Activated effector memory CD4-positive, alpha-beta T cell treated with anti-CD3 and anti-CD28 coated beads, Interleukin-2, amount 50 U/mL, for 16 hours (primary cell): ENCODE measurements around the gene CDKN1C.

Experiments
- DNase-seq: peaks from one replicate; pipeline ENCODE4 v3.0.0-alpha.2; 2020

Gene CDKN1C

DNA sequence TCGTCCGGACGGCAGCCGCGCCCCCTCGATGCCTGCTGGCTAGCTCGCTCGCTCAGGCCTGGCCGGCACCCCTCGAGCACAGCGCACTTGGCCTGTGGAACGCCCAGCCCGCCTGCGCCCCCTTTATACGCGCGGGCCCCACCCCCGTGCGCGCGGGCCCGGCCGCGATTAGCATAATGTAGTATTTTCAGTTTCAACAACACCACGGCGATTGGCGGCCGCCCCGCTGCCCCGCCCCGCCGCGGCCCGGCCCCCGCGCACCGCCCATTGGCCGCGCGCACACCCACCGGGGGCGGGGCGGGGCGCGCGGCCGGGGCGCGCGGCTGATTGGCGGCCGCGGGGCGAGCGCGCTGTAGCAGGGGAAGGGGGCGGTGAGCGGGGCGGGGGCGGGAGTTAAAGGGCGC lies at the start of gene CDKN1C:
Gene CDKN1C, minus strand, starts transcription at position 98 of the 404 bp plus-strand sequence. CDS start 319 bp downstream, outside the sequence.
- DNase-seq = peak; percentile 94

DNA sequence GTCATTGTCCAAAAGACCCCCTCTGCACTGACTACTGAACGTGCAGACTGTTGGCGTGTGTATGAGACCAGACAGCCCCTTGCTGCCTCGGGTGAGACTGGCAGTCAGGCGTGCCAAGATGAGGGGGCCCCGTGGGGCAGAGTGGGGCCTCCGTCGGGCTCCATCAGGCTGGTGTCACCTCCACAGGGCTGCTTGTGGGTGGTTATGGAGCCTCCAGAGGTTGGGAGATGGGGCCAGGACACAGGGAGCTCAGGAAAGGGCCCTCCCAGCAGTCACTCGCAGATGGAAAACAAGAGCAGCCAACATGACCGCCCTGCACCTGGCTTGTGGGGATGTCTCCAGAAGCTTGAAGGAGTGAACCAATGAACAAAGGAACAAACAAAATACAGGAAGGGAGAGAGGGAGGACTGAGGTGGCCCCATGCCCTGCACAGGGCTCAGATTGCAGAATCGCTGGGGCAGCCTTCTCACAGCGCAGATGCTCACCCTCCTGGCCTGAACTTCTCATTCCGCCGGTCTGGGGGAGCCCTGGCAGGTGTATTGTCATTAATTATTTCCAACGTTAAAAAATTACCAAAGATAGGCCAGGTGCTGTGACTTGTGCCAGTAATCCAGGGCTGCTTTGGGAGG lies 49.1 kb upstream of the CDKN1C start:
- no peak for DNase-seq

DNA sequence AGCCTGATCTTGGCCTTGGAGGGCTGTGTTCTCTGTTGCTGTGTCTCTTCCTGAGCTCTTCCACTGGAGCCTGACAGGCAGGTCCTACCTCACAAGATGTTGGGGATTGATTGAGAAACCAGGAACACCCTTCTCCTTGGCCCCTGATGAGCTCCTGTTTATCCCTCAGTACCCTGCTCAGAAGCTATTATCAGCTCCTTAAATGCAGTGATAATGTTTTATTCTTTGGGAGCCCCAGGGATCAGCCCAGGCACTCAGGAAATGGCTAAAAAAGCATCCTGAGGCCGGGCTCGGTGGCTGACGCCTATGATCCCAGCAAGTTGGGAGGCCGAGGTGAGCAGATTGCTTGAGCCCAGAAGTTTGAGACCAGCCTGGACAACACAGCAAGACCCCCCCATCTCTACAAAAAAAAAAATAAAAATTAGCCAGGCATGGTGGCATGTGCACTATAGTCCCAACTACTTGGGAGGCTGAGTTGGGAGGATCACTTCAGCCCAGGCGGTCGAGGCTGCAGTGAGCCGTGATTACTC lies 48.5 kb upstream of the CDKN1C start:
- DNase-seq = no peak

GRCh38 chr11:2933375-2934020 lies 47.9 kb upstream of the CDKN1C start:
- peak; percentile 82 for DNase-seq

DNA sequence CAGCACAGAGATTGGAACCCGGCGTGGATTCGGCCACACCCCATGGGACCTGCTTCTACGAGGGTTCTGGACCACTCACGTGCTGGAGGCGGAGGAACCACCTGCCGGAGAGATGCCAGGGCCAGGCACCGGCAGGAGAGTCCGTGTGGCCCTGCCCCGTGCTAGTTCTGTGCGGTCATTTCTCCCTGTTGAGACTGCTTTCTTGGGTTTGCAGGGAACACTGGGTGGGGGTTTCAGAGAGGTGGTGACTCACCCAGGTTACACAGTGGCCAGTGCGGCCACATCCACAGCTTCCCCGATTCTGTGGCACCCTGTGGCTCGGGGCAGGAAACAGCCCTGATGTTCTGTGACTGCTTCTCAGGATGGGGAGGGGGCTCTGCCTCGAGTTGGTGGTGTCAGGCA lies 47.3 kb upstream of the CDKN1C start:
- no peak for DNase-seq

GRCh38 chr11:2931771-2932738 lies 46.5 kb upstream of the CDKN1C start:
- no peak for DNase-seq

- no peak for DNase-seq
These were observed 45.8 kb upstream of the CDKN1C start for GRCh38 chr11:2931420-2931746.

- DNase-seq = peak; percentile 78
These were observed 45.3 kb upstream of the CDKN1C start for GRCh38 chr11:2930704-2931419.

- DNase-seq = peak; percentile 78
These were observed 44.6 kb upstream of the CDKN1C start for GRCh38 chr11:2929950-2930703.

GRCh38 chr11:2929531-2929949 lies 44.0 kb upstream of the CDKN1C start:
- DNase-seq = peak; percentile 85

- DNase-seq = peak; percentile 85
These were observed 43.3 kb upstream of the CDKN1C start, which contains the start of gene PHLDA2 for GRCh38 chr11:2928605-2929530. Gene PHLDA2, minus strand, starts transcription at chr11:2929420. Its CDS starts 56 bp downstream, at chr11:2929364.

DNA sequence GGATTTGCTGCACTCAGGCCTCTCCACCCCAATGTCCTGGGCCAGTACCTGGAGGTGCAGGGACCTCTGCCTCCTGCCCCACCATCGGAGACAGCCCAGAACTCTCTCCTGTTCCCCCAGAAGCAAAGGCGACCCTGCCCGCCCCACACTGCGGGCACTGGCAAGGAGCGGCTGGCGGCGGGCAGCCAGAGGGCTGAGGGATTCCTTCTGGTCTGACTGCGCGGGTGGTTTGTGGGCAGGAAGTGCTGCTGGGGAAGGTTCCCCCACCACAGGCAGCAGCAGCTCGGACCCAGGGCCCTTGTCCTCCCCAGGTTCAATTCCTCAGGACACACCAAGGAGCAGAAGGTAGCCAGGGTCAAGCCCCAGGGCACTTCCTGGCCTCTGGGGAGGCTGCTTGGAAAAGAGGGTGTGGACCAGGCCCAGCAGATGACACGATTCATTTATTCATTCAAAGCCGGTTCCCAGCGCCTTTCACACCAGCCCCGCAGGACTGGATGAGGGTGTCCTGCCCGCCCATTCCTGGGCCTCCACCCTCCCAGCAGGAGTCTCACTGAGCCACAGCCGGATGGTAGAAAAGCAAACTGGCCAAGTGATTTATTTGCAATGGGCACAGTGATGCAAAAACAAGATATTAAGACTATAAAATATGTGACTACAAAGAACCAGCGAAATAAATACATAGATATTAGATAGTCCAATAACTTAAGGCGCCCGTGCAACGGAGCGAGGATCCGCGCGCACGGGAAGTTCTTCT lies 42.5 kb upstream of the CDKN1C start:
- no peak for DNase-seq

GRCh38 chr11:2927121-2927800 lies 41.7 kb upstream of the CDKN1C start:
- DNase-seq = no peak

GRCh38 chr11:2926611-2927051 lies 41.1 kb upstream of the CDKN1C start:
- DNase-seq = no peak

DNA sequence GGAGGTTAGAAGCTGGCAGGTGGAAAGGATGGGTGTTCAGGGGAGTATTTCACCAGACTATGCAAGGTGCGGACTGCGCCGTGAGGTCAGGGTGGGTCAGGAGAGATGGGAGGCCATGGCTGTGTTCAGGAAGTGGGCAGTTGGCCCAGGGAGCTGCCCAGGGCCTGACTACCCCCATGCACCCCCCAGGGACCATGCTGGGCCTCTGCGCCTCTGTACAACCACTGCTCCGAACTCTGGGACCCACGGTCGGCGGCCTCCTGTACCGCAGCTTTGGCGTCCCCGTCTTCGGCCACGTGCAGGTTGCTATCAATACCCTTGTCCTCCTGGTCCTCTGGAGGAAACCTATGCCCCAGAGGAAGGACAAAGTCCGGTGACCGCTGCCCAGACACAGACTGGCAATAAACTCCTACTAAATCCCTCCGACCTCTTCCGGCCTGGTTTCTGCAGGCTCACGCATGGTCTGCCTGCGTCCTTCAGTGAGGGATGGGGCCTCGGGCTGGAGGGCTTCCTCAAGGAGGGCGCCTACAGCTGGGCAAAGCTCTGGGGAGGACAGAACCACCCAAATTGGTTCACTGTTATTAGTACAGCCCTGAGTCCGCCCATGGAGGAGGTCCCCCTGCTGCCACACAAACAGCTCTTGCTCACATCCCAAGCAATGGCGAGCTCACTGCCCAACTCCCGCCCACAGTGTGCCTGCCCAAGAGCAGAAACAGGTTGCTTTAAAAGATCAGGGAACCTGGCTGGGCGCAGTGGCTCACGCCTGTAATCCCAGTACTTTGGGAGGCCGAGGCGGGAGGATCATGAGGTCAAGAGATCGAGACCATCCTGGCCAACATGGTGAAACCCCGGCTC lies 39.5 kb upstream of the CDKN1C start:
- no peak for DNase-seq

DNA sequence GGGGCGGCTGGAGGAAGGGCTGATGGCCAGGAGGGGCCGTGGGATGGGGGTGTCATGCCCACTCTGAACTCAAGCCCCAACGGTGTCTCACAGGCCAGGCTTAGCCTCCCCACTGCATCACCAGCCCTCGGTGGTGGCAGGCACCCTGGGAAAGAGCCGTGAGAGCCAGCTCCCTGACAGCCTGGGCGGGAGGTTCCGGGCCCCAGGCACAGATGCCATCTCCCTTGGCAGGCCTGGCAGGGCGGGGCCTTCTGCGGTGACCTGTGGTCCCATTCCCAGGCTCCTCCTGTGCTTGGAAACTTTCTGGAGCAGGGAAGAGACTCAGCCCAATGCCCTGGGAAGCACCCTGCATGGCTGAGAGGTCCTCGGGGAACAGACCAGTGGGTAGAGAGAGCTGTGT lies 38.8 kb upstream of the CDKN1C start:
- DNase-seq = no peak

- DNase-seq = no peak
These were observed 38.1 kb upstream of the CDKN1C start for GRCh38 chr11:2923446-2924375.
